K562 (cell line): Measurements from ENCODE around the gene FSTL4.

Source experiments
- ATF6 ChIP-seq: sonication (generic); formaldehyde crosslinking; IDR thresholded peaks from 2 replicates; pipeline ENCODE4 v1.4.0; 2020; ENCODE audit warnings: mild to moderate bottlenecking, missing genetic modification reagents
- CTCF ChIP-seq, 3 experiments: IDR thresholded peaks in 2 of 3; conservative IDR thresholded peaks in 1 of 3; 2 replicates each; pipeline ENCODE4 v1.5.1; 2011 to 2012; ENCODE audit warnings: low read length in 3 of 3, mild to moderate bottlenecking in 3 of 3, control low read depth in 2 of 3, improper control_type of control experiment in 1 of 3, inconsistent platforms in 1 of 3, low read depth in 1 of 3, mixed read lengths in 1 of 3, moderate library complexity in 1 of 3; ENCODE audit not compliant: insufficient read depth in 2 of 3
- E2F5 ChIP-seq: sonication (generic); formaldehyde crosslinking; IDR thresholded peaks from 2 replicates; pipeline ENCODE4 v1.8.0; 2022; ENCODE audit warnings: mild to moderate bottlenecking, missing genetic modification reagents
- SRSF3 ChIP-seq: fragments of 200-400 bp; formaldehyde crosslinking; IDR thresholded peaks from 2 replicates; pipeline ENCODE4 v1.6.1; 2016; ENCODE audit warnings: mild to moderate bottlenecking, low read length, moderate library complexity; ENCODE audit not compliant: insufficient read depth
- ZNF77 ChIP-seq: fragments of 250-450 bp; sonication (Bioruptor Pico); IDR thresholded peaks from 2 replicates; pipeline ENCODE4 v1.5.0; 2020
- TF ChIP-seq, protein P1 (sequence below), 2 experiments: fragments of 450-650 bp in 1 of 2; sonication (generic) in 1 of 2; formaldehyde crosslinking in 1 of 2; IDR thresholded peaks in 1 of 2; conservative IDR thresholded peaks in 1 of 2; 2 replicates each; pipeline versions ENCODE4 v1.6.1 to v1.8.1; 2016 to 2023; ENCODE audit warnings: mild to moderate bottlenecking in 2 of 2, moderate library complexity in 2 of 2, inconsistent platforms in 1 of 2, missing genetic modification reagents in 1 of 2

- TF ChIP-seq, protein P1, sequence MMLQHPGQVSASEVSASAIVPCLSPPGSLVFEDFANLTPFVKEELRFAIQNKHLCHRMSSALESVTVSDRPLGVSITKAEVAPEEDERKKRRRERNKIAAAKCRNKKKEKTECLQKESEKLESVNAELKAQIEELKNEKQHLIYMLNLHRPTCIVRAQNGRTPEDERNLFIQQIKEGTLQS (IDR thresholded peaks at IDR 0.05): no peak
- TF ChIP-seq, protein P1 (CRISPR knock-in tag; conservative IDR thresholded peaks at IDR 0.05): no peak
- TF ChIP-seq ZNF77 (no peak), CTCF (IDR thresholded peaks at IDR 0.05 in 2 of 3, conservative IDR thresholded peaks at IDR 0.05 in 1 of 3; ENCODE audit: insufficient read depth in 2 of 3, low read depth in 1 of 3, low read length in 3 of 3) (no peak), ATF6 (CRISPR knock-in tag) (no peak), SRSF3 (no peak), E2F5 (CRISPR knock-in tag) (no peak)
These were observed 180.9 kb downstream of the FSTL4 start for GRCh38 chr5:133431326-133431865.
